Colonic mucosa (tissue), 4 donors: Measurements from ENCODE around the gene CORO2A. TPM values are rescaled to one million over a fixed set of nuclear protein-coding genes. Genes with fewer than 3 reads are reported as not detected.

Source experiments
- DNase-seq: peaks from one replicate; pipeline ENCODE4 v3.0.0-alpha.2; 2020
- H3K27ac ChIP-seq: fragments of 200-600 bp; one replicate; pipeline ENCODE4 v1.8.0; 2021
- H3K27me3 ChIP-seq: fragments of 200-600 bp; one replicate; pipeline ENCODE4 v1.8.0; 2021
- H3K36me3 ChIP-seq: fragments of 200-600 bp; one replicate; pipeline ENCODE4 v1.8.0; 2021
- H3K4me1 ChIP-seq: fragments of 200-600 bp; one replicate; pipeline ENCODE4 v1.8.0; 2021; ENCODE audit warnings: mild to moderate bottlenecking
- H3K4me3 ChIP-seq: fragments of 200-600 bp; one replicate; pipeline ENCODE4 v1.8.0; 2021
- H3K9ac ChIP-seq, 2 donors: one replicate each; pipeline ENCODE4 v1.7.0; 2013; ENCODE audit warnings: control low read depth in 2 of 2, low read depth in 2 of 2, low read length in 2 of 2
- H3K9me3 ChIP-seq: fragments of 200-600 bp; one replicate; pipeline ENCODE4 v1.8.0; 2021
- intact Hi-C: fragments of 100-400 bp; cut with DNase I; formaldehyde crosslinking; loops from one replicate; pipeline ENCODE4 v1.14.1; 2022
- total RNA-seq, 2 donors: library from RNA; stranded (reverse); fragmentation: NEBNext Ultra II Directional in 1 of 2; extraction: Animal tissue kit (Norgen Biotek cat#: 25700) in 1 of 2; gene quantifications; one replicate each; pipeline ENCODE4 v1.2.1, GENCODE V29; 2021
- TF ChIP-seq, protein P1 (sequence below): fragments of 200-600 bp; IDR thresholded peaks from one replicate; pipeline ENCODE4 v1.8.0; 2022; ENCODE audit warnings: antibody characterized with exemption, mild to moderate bottlenecking
- donor health status: healthy.
- donor health status: DM: no; HTN: no; CAD: no.
- donor health status: DM: no; HTN: no; CAD: no.

CORO2A gene
- total RNA-seq, 2 donors from 2014 or later: 53.8 to 68.1 TPM

DNA sequence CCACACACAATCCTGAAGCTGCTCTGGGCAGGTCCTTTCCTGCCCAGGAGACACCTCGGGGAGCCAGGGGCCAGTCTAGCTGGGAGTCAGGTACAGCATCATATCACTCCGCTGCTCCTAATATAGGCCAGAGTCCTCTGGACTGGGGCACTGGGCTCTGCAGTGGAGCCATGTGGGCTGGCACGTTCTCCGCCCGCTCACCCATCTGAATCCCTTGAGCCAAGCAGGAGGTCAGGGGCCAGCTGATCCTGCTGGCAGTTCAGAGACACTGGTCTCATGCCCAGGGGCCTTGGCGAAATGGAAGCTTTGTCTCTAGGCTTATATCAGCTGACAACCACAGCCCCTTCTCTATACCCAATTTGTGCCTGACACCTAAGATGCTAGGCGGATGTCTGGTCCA lies 9.3 kb upstream of the CORO2A start:
- no peak for DNase-seq
- no peak overlapping the region for H3K27ac ChIP-seq
- TF ChIP-seq, protein P1, sequence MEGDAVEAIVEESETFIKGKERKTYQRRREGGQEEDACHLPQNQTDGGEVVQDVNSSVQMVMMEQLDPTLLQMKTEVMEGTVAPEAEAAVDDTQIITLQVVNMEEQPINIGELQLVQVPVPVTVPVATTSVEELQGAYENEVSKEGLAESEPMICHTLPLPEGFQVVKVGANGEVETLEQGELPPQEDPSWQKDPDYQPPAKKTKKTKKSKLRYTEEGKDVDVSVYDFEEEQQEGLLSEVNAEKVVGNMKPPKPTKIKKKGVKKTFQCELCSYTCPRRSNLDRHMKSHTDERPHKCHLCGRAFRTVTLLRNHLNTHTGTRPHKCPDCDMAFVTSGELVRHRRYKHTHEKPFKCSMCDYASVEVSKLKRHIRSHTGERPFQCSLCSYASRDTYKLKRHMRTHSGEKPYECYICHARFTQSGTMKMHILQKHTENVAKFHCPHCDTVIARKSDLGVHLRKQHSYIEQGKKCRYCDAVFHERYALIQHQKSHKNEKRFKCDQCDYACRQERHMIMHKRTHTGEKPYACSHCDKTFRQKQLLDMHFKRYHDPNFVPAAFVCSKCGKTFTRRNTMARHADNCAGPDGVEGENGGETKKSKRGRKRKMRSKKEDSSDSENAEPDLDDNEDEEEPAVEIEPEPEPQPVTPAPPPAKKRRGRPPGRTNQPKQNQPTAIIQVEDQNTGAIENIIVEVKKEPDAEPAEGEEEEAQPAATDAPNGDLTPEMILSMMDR: no peak
- H3K9me3 ChIP-seq: no peaks in the 10 kb centered on the region
- no peaks in the 10 kb centered on the region for H3K27me3 ChIP-seq
- no peaks in the 10 kb centered on the region for H3K36me3 ChIP-seq
- intact Hi-C loops: loop anchor here (5.0 kb wide), 1 partner anchor 124 kb away; no protein-coding TSS in a partner anchor
- no peak overlapping the region for H3K9ac ChIP-seq
- H3K4me1 ChIP-seq: no peaks in the 10 kb centered on the region
- H3K4me3 ChIP-seq: no peak overlapping the region

DNA sequence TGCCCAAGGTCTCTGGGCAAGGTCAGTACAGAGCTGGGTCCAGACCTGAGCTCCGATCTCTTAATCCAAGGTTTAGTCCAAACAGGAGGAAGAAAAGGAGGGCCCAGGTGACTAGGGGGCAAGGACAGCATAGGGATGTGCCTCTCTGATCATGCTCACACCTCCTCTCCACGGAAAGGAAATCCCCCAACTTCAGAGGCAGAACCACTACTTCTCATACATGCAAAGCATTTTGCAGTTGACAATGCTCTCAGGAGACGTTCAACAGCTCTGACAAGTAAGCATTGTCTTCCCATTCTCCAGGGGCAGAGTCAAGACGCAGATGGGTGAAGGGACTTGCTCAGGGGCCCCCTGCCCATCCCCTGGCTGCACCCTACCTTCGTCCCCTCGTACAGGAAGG lies 8.7 kb upstream of the CORO2A start:
- Histone ChIP-seq H3K9ac (no peak overlapping the region), H3K36me3 (no peaks in the 10 kb centered on the region), H3K27me3 (no peaks in the 10 kb centered on the region), H3K4me3 (no peak overlapping the region), H3K4me1 (no peaks in the 10 kb centered on the region), H3K9me3 (no peaks in the 10 kb centered on the region), H3K27ac (no peak overlapping the region)
- TF ChIP-seq, protein P1: no peak
- intact Hi-C loops: loop anchor here (5.0 kb wide), 1 partner anchor 124 kb away; no protein-coding TSS in a partner anchor
- DNase-seq: no peak

DNA sequence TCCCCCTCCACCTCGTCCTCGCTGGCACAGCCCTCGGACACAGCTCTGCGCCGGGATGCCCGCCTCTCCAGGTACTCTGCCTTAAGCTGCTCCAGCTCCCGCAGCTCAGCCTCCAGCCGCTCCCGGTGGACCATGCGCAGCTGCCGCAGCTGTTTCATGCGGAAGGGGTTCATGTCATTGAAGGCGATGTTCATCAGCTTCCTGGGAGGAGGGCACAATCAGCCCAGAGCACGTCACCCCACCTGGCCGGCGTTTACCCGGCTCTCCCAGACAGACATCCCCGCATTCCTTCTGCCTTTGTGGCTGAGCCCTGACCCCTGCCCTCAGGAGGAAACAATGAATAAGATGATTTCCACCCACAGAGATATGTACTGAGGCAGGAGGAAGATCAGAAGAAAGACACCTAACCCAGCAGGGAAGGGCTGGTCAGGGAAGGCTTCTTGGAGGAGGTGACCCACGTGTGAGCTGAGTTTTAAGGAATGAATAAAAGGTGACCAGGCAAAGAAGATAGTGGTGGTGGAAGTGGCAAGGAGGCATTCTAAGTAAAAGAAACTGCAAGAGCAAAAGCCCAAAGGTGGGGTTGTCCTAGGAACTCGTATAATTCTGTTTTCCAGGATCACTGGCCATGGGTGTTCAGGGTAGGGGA lies 7.1 kb upstream of the CORO2A start:
- Histone ChIP-seq H3K27me3 (no peaks in the 10 kb centered on the region), H3K4me3 (no peak overlapping the region), H3K9ac (no peak overlapping the region), H3K4me1 (no peaks in the 10 kb centered on the region), H3K36me3 (no peaks in the 10 kb centered on the region), H3K27ac (no peak overlapping the region), H3K9me3 (no peaks in the 10 kb centered on the region)
- DNase-seq: no peak
- intact Hi-C loops: loop anchor here (5.0 kb wide), 1 partner anchor 122 kb away; no protein-coding TSS in a partner anchor
- TF ChIP-seq, protein P1: no peak

DNA sequence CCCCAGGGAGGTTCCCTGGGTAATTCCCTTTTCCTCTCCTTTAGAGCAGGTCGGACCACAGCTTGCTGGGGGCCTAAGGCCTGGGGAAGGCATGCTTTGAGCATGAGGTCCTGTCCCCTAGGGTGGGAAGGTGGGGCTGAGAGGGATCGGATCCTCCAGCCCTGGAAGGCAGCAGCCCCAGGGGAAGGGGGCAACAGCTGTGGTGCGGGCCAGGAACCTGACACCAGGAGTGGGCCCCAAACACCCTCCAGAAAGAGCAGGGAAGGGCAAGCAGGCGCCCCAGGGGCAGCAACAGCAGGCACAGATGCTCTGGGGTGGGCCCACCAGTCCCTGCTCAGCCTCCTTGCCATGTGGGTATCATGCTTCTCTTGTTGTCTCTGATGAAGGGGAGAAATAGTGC lies 3.2 kb upstream of the CORO2A start:
- Histone ChIP-seq H3K27me3 (no peaks in the 10 kb centered on the region), H3K27ac (no peak overlapping the region), H3K9me3 (no peaks in the 10 kb centered on the region), H3K4me3 (no peak overlapping the region), H3K36me3 (no peaks in the 10 kb centered on the region), H3K9ac (no peak overlapping the region), H3K4me1 (peaks cover 7% of the 10 kb centered on the region)
- intact Hi-C loops: no loop called here
- TF ChIP-seq, protein P1: no peak
- DNase-seq: no peak

DNA sequence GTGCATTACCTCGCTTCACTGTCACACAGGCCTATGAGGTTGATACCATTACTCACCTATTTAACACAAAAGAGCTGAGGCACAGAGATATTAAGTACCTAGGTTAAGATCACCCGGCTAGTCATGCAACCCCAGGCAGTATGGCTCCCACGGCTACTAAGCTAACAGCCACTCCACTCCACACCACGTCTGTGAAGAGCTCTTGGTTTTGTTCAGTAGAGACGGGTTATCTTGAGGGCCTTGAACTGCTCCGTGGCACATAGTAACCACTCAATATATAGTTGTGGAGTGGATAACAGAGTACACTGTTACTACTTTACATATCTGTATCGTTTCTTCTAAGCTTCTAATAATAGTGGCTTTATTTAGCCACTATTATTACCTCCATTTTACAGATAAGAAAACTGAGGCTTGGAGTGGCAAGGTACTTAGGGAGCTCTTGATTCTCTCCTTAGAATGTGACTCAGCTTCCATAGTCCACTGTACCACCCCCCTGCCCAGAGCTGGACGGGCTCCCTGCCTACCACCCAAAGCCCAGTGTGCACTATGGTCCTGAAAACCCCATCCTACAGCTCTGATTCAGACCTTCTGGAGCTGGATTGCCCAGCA lies 1.0 kb upstream of the CORO2A start:
- DNase-seq: no peak
- Histone ChIP-seq H3K9me3 (no peaks in the 10 kb centered on the region), H3K4me3 (peak overlapping the region; percentile 84), H3K4me1 (peaks cover 13% of the 10 kb centered on the region), H3K27me3 (no peaks in the 10 kb centered on the region), H3K36me3 (no peaks in the 10 kb centered on the region), H3K27ac (peak overlapping the region; percentile 93), H3K9ac (peak overlapping the region; percentile 78 to 92)
- intact Hi-C loops: no loop called here
- TF ChIP-seq, protein P1: no peak
